GM12878 (cell line): ENCODE data around the gene RHOF.

Experiments
- CEBPB ChIP-seq, 2 experiments: fragments of 150-350 bp in 1 of 2; IDR thresholded peaks; 2 replicates each; pipeline ENCODE4 v1.6.1; 2012 to 2014; ENCODE audit warnings: low read depth in 2 of 2, low read length in 2 of 2, borderline replicate concordance in 1 of 2, inconsistent platforms in 1 of 2
- CTCF ChIP-seq, 3 experiments: IDR thresholded peaks in 2 of 3; conservative IDR thresholded peaks in 1 of 3; 2 replicates each; pipeline ENCODE4 v1.5.1; 2011; ENCODE audit warnings: low read depth in 3 of 3, low read length in 3 of 3, mild to moderate bottlenecking in 3 of 3, control low read depth in 2 of 3, moderate library complexity in 2 of 3, inconsistent platforms in 1 of 3, mixed read lengths in 1 of 3; ENCODE audit not compliant: control insufficient read depth in 2 of 3, insufficient read depth in 1 of 3; ENCODE audit errors: extremely low read depth in 1 of 3
- EP300 ChIP-seq, 2 experiments: fragments of 150-350 bp in 1 of 2; IDR thresholded peaks; 2 replicates each; pipeline ENCODE4 v1.6.1; 2011 to 2012; ENCODE audit warnings: low read depth in 2 of 2, low read length in 2 of 2, borderline replicate concordance in 1 of 2, improper control_type of control experiment in 1 of 2, inconsistent platforms in 1 of 2; ENCODE audit not compliant: control insufficient read depth in 1 of 2
- RELA ChIP-seq: fragments of 450-650 bp; IDR thresholded peaks from 2 replicates; pipeline ENCODE4 v1.8.0; 2014; ENCODE audit warnings: borderline replicate concordance; ENCODE audit not compliant: partially characterized antibody
- RFX5 ChIP-seq: IDR thresholded peaks from 2 replicates; pipeline ENCODE4 v1.6.1; 2011; ENCODE audit warnings: low read depth, low read length, improper control_type of control experiment
- SMAD1 ChIP-seq: fragments of 450-650 bp; IDR thresholded peaks from 2 replicates; pipeline ENCODE4 v1.6.1; 2018; ENCODE audit warnings: mild to moderate bottlenecking, low read depth; ENCODE audit not compliant: partially characterized antibody

GRCh38 chr12:121765573-121765972, 27.9 kb downstream of the RHOF start:
- TF ChIP-seq EP300 (IDR thresholded peaks at IDR 0.05; ENCODE audit: borderline replicate concordance in 1 of 2, control insufficient read depth in 1 of 2, low read depth in 2 of 2, low read length in 2 of 2) (no peak), CTCF (IDR thresholded peaks at IDR 0.05 in 2 of 3, conservative IDR thresholded peaks at IDR 0.05 in 1 of 3; ENCODE audit: control insufficient read depth in 2 of 3, extremely low read depth in 1 of 3, insufficient read depth in 1 of 3, low read depth in 3 of 3, low read length in 3 of 3) (no peak), CEBPB (IDR thresholded peaks at IDR 0.05; ENCODE audit: borderline replicate concordance in 1 of 2, low read depth in 2 of 2, low read length in 2 of 2) (no peak), SMAD1 (no peak), RELA (no peak), RFX5 (no peak)
